GM19468 (cell line): ENCODE data around the gene TRAP1.

Experiments used
- ATAC-seq: cut with Tn5 transposase; IDR thresholded peaks from one replicate; pipeline ENCODE4 v1.9.1; 2021; ENCODE audit warnings: mild to moderate bottlenecking, moderate library complexity, moderate number of reproducible peaks; ENCODE audit not compliant: unreplicated experiment; ENCODE audit errors: extremely low read depth

TRAP1 gene

DNA sequence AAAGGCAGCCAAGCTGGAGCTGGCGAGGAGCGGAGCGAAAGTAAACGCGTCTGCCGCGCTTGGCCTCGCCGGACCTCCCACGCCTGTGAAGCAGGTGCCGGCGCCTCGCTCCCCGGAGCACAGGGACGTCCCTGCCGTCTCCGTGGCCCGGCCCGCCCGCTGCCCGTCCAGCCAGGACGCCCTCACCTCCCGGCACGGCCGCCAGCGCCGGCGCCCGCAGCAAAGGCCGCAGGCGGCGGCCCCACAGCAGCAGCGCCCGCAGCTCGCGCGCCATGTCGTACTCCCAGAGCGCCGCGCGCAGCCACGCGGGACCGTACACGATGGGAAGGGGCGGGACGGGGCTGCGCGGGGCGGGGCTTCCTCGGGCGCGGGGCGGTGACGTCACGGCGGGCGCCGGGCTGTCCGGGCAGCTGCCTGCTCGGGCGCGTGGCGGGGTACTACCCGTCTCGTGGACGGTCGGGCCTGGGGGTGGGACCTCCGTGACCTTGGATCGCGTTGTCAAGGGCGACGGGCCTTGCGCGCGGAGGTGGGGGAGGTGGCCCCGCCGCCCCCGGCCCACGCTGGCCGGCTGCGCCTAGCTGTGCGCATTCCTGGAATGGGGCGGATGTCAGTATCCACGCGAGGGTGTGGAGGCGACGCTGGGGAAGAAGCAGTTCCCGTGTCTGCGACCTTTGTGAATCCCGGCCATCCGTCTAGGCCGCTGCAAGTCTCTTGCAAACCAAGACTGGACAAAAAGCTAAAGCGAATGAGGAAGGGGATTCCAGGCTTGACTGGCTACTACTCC, at the start of gene TRAP1:
TSS of gene TRAP1 (minus strand) at position 290 of the 784 bp plus-strand sequence. CDS start at position 274, 16 bp downstream.
- peak; percentile 50 for ATAC-seq

- ATAC-seq, result no peak
These were observed 48.9 kb upstream of the TRAP1 start for GRCh38 chr16:3766177-3766576.

DNA sequence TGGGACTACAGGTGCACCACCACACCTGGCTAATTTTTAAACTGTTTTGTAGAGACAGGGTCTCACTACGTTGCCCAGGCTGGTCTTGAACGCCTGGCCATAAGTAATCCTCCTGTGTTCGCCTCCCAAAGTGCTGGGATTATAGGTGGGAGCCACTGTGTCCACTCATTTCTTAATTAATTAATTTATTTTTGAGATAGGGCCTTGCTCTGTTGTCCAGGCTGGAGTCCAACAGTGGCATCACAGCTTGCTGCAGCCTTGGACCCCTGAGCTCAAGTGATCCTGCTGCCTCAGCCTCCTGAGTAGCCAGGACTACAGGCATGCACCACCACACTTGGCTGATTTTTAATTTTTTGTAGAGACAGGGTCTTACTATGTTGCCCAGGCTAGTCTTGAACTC, 47.1 kb upstream of the TRAP1 start:
- no peak for ATAC-seq

DNA sequence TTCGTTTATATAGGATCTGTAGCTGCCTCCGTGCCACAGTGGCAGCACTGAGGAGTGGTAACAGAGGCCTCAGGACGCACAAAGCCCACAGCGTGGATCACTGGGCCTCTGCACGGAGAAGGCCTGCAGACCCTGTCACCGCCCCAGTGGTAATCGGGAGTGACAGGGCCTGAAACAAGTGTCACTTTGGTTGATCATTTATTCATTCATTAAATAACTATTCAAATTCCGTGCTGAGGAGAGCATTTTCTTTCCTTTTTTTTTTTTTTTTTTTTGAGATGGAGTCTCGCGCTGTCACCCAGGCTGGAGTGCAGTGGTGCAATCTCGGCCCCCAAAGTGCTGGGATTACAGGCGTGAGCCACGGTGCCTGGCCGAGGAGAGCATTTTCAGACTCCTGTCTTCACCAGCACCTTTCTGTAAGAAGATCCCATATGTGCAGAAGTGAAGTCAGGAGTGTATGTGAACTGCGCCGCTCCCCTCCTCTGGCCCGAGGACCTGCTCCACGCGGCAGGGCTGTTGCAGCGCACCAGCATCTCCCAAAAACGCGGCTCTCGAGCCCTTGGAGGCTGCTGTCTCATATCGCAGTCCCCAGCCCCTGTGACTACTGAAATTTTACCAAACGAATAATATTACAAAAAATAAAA, 44.9 kb upstream of the TRAP1 start:
- ATAC-seq, result no peak

- no peak for ATAC-seq
These were observed 44.2 kb upstream of the TRAP1 start for GRCh38 chr16:3761375-3762106.

DNA sequence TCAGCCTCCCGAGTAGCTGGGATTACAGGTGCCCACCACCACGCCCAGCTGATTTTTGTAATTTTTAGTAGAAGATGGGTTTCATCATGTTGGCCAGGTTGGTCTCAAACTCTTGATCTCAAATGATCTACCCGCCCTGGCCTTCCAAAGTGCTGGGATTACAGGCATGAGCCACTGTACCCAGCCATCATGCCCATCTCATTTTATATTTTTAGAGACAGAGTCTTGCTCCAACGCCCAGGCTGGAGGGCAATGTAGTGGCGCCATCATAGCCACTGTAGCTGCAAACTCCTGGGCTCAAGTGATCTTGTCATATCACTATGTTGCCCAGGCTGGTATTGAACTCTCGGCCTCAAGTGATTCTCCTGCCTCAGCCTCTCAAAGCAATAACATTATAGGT, 43.2 kb upstream of the TRAP1 start:
- no peak for ATAC-seq

GRCh38 chr16:3759736-3760135, 42.4 kb upstream of the TRAP1 start:
- no peak for ATAC-seq

- ATAC-seq, result no peak
These were observed 38.8 kb upstream of the TRAP1 start for GRCh38 chr16:3756113-3756512.

- no peak for ATAC-seq
These were observed 37.9 kb upstream of the TRAP1 start for GRCh38 chr16:3755249-3755648.

DNA sequence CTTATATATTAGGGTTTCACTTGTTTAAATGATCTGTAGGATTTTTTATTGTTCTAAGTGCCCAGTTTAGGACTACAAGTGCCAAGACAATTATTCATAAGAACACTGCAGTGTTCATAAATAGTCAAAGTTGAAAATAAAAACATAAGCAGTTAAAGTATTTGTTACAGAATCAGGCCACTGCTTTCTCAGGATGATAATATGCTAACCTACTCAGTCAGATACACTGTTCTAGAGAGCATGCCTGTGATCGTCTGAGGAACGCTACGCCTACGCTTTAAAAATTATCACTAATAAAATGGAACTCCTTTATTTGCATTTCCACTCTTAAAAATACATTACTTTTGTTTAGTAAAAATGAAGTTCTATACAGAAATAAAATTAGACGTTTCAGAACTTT, 37.4 kb upstream of the TRAP1 start:
- no peak for ATAC-seq

DNA sequence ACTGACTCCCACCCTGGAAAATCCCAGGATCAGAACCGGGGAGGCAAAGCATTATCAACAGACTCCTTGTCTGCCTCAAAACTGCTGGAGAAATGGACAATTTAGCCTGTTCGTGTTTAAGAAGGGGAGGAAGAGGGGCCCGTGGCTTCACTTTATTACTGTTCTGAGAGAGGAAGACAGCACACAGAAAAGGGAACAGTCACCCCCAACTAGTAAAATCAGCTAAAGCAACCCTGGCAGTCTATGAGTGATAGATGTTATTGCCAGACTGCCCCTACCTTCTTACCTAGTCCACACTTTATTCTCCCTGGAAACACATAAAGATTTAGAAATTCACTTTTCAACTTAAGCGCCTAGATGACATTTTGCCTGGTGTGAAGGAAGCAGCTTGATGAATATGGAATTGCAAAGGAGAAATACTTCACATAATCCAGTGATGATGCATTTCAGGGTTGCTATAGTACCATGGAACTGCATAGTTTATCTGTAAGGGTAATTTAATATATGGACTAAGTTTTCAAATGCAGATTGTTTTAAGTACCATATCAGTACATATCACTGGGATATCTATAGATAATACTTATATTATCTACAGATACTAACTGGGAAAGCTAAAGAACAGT, 36.9 kb upstream of the TRAP1 start:
- no peak for ATAC-seq

DNA sequence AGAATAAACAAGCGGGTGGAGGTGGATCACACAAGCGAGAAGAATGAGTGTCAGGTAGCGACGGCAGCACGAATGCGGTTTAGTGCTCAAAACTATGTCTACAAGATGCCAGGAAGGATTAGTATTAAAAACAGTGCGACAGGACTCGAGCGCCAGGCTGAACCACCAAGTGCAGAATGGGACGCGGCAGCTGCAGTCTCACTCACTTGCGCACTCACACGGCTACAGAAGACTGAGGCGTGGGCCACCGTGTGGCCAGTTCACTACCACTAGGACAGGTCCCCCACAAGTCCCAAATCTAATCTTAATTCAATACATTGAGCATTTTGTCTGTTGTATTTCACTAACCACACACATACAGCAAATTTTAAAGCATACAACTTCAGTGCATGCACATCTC, 35.7 kb upstream of the TRAP1 start:
- no peak for ATAC-seq

DNA sequence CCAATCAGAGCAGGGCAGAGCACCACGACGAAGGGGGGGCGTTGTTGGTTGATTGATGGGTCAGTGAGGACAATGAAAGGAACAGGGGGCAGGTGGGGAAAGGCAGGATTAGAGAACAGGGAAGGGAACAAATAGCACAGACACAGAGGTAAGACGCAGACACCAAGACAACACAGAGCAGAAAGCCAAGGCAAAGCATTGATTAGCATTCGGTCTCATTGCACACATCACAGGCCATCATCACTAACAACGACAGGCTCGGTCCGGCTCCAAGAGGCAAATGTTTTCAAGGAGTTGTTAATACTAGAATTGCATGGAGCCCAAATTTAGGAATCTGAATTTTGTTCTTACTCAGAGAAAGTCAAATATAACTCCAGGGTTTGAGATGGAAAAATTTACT, 34.6 kb upstream of the TRAP1 start:
- no peak for ATAC-seq

GRCh38 chr16:3748307-3748706, 31.0 kb upstream of the TRAP1 start:
- ATAC-seq, result no peak

DNA sequence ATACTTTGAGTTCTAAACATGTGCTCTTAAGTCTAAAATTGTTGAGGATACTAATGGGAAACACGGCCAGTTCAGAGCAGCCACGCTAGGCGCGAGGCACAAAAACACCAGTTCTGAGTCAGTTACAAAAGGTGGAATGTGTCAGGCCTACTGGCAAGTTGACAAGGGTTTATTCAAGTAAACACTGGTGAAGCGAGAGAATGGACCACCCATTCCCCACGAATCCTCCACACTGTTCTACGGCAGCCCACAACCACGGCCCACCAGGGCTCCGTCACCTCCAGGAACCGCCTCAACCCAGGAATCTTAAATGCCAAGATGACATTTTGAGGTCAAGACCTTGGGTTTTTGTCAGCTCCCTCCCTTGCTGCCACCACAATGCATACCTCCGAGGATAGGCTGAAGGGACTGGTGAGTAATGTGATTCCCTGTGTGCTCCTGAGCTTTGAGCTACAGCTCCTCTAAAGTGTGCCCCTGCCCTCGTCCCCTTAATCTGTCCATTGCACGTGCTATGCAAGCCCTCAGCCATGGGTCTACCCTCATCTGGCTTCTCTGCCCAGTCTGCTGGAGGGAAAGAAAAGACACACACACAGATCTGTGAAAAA, 28.5 kb upstream of the TRAP1 start:
- no peak for ATAC-seq

GRCh38 chr16:3744018-3744417, 26.7 kb upstream of the TRAP1 start:
- no peak for ATAC-seq

DNA sequence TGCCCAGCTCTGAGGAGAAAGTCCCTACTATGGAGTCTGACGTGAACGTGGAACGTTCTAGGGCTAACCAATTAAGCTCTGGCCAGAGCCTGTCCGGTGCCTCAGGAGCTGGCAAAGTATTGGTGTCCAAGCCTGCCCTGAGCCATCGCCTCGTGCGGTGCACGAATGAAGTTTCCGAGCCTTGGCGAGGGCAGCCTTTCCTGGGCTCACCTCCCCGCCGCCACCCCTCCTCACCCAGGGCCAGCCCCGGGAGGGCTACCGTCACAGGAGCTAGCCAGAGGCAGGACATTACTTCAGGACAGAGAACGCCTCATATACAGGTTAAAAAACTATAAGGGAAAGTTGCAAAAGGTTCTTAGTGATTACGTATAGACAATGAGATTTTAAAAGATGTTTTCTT, 23.6 kb upstream of the TRAP1 start:
- ATAC-seq, result no peak

DNA sequence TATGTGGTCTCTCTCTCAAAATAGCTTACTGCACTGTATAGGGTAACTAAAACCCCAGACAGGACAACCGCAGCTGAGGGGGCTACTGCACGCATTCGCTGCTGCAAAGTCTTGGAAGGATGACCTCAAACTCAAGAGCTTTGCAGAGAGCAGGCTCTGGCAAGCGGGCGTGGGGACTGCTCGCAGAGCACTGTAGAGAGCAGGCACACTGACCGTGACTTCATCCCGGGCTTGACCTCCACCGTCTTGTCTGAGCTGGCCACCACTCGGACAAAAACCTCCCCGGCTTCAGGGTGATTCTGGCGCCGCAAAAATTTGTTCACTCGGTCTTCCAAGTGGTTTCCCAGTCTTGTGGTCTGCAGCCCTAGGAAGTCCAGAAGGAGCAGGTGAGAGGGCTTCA, 22.9 kb upstream of the TRAP1 start:
- ATAC-seq, result no peak

GRCh38 chr16:3739636-3740035, 22.3 kb upstream of the TRAP1 start:
- ATAC-seq, result no peak

- no peak for ATAC-seq
These were observed 21.2 kb upstream of the TRAP1 start for GRCh38 chr16:3738541-3738940.
